Activated naive CD8-positive, alpha-beta T cell treated with anti-CD3 and anti-CD28 coated beads, Interleukin-2, amount 10 ng/mL, durations not matched to agents 7 days and 5 days (primary cell): ENCODE measurements around the gene CMC2. TPM values are rescaled to one million over a fixed set of nuclear protein-coding genes. Genes with fewer than 3 reads are reported as not detected.

ENCODE experiments used
- ATAC-seq: fragments of 150-1000 bp; cut with Tn5 transposase; one replicate; pipeline ENCODE4 v1.10.0; 2021; ENCODE audit warnings: low read depth, moderate library complexity
- POLR2A ChIA-PET: fragments of 350-600 bp; sonication (Branson Sonifier 250); formaldehyde crosslinking; loops from one replicate; lab custom pipeline; 2021; ENCODE audit warnings: antibody characterized with exemption; lab: Charles Lee
- DNase-seq: peaks from one replicate; pipeline ENCODE4 v3.0.0; 2021
- H3K27ac Mint-ChIP-seq: one replicate; pipeline ENCODE4 v1.8.0; 2022; ENCODE audit warnings: mild to moderate bottlenecking, mixed read lengths
- H3K27me3 Mint-ChIP-seq: one replicate; pipeline ENCODE4 v1.8.0; 2022; ENCODE audit warnings: mild to moderate bottlenecking, moderate library complexity, mixed read lengths
- H3K36me3 Mint-ChIP-seq: one replicate; pipeline ENCODE4 v1.8.0; 2021; ENCODE audit warnings: mild to moderate bottlenecking, mixed read lengths
- H3K4me1 Mint-ChIP-seq: one replicate; pipeline ENCODE4 v1.8.0; 2021; ENCODE audit warnings: mixed read lengths
- H3K4me3 Mint-ChIP-seq: one replicate; pipeline ENCODE4 v1.8.0; 2022; ENCODE audit warnings: mild to moderate bottlenecking, moderate library complexity, mixed read lengths
- H3K9me3 Mint-ChIP-seq: one replicate; pipeline ENCODE4 v1.8.0; 2021; ENCODE audit warnings: mixed read lengths
- total RNA-seq, 2 experiments: library from RNA; stranded (reverse); gene quantifications; one replicate each; pipeline ENCODE4 v1.2.3, GENCODE V29; 2021

The CMC2 gene
- total RNA-seq, 2 experiments from 2014 or later: 72.3 to 73.0 TPM

DNA sequence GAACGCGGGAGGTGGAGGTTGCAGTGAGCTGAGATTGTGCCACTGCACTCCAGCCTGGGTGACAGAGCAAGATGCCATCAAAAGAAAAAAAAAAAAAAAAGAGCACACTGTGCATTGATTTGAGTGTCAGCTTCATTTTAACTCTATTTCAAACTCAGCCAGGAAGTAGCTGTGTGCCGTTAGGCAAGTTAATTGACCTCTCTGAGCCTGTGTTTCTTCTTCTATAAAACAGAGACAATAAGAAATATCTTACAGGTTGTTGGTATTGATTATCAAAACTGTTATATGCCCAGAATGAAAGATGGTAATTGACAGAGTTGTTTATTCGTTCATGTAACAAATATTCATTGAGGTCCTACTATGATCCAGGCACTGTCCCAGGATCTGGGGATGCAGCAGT lies 83.3 kb downstream of the CMC2 start:
- no peaks in the 10 kb centered on the region for H3K36me3 Mint-ChIP-seq
- H3K27me3 Mint-ChIP-seq: peaks cover 6% of the 10 kb centered on the region
- H3K27ac Mint-ChIP-seq: no peak overlapping the region
- POLR2A ChIA-PET: no interaction called here
- no peaks in the 10 kb centered on the region for H3K4me1 Mint-ChIP-seq
- DNase-seq (no peak), ATAC-seq (no peak)
- H3K9me3 Mint-ChIP-seq: no peaks in the 10 kb centered on the region
- no peak overlapping the region for H3K4me3 Mint-ChIP-seq

Other genes with a start within 250 kb of the CMC2 start
- 10 to 100 TPM; 24.5 to 27.8 TPM for gene CDYL2, start 202.3 kb downstream of the CMC2 start, total RNA-seq
- 10 to 100 TPM; 39.4 to 47.0 TPM for gene CENPN, start 329 bp upstream of the CMC2 start, total RNA-seq
- 10 to 100 TPM; 28.3 to 29.3 TPM for gene ATMIN, start 29.0 kb upstream of the CMC2 start, total RNA-seq
- under 1 TPM; 0.53 to 0.65 TPM for gene C16orf46, start 70.4 kb upstream of the CMC2 start, total RNA-seq
- 1 to 10 TPM; 8.4 to 8.6 TPM for gene GCSH, start 89.5 kb upstream of the CMC2 start, total RNA-seq
- not detected for gene BCO1, start 231.8 kb upstream of the CMC2 start, total RNA-seq